ENCODE measurements around the gene CACHD1.

- TF ChIP-seq POLR2A (IDR thresholded peaks at IDR 0.05; ENCODE audit: low read length) (no peak), GATA1 (IDR thresholded peaks at IDR 0.05; ENCODE audit: low read depth, low read length) (no peak)
Measured at GRCh38 chr1:64727861-64728260, 257.9 kb downstream of the CACHD1 start.

Data from erythroblast (primary cell).